GM04504 (cell line): ENCODE data around the gene PID1.
A peak's percentile ranks its signal among the peaks of the same experiment; 100 is the strongest.

Experiments
- DNase-seq: peaks from one replicate; pipeline ENCODE4 v3.0.0-alpha.2; 2012; ENCODE audit warnings: low read depth

The PID1 gene

GRCh38 chr2:229009816-229010215, 261.3 kb downstream of the PID1 start:
- DNase-seq, result no peak

GRCh38 chr2:229003256-229003655, 267.8 kb downstream of the PID1 start:
- no peak for DNase-seq

GRCh38 chr2:229001196-229001595, 269.9 kb downstream of the PID1 start:
- DNase-seq, result no peak

- no peak for DNase-seq
Observed at GRCh38 chr2:228999326-228999725, 271.8 kb downstream of the PID1 start.

- no peak for DNase-seq
Observed at GRCh38 chr2:228988786-228989185, 282.3 kb downstream of the PID1 start.

- peak; percentile 15 for DNase-seq
Observed at GRCh38 chr2:228987441-228988155, 283.5 kb downstream of the PID1 start.

- DNase-seq, result peak; percentile 10
Observed at GRCh38 chr2:228986961-228987360, 284.1 kb downstream of the PID1 start.

GRCh38 chr2:228983700-228984099, 287.4 kb downstream of the PID1 start:
- DNase-seq, result no peak

- DNase-seq, result no peak
Observed at GRCh38 chr2:228974169-228974568, 296.9 kb downstream of the PID1 start.
